NCI-H510A treated with DMSO at 0.1 percent for 48 hours (cell line): ENCODE results near the gene GRK7.
"Not testable (repeated sequence)": the region's sequence is repeated elsewhere in the genome, so short reads cannot be mapped to it uniquely, and the experiment has no call there.

Source experiments
- DNase-seq: peaks from one replicate; lab custom pipeline; 2025; lab: John Stamatoyannopoulos, UW

GRK7 gene

GRCh38 chr3:141762552-141762951, 656 bp upstream of the GRK7 start:
- not testable (repeated sequence) for DNase-seq

GRCh38 chr3:141764045-141764444, 837 bp downstream of the GRK7 start:
- no peak for DNase-seq

GRCh38 chr3:141764465-141764864, 1.3 kb downstream of the GRK7 start:
- DNase-seq, result no peak

- DNase-seq, result no peak
Observed at GRCh38 chr3:141764986-141765385, 1.8 kb downstream of the GRK7 start.

- DNase-seq, result no peak
Observed at GRCh38 chr3:141767066-141767465, 3.9 kb downstream of the GRK7 start.

- DNase-seq, result no peak
Observed at GRCh38 chr3:141769221-141769894, 6.2 kb downstream of the GRK7 start.

GRCh38 chr3:141773676-141774075, 10.5 kb downstream of the GRK7 start:
- DNase-seq, result no peak

- DNase-seq, result no peak
Observed at GRCh38 chr3:141776376-141776775, 13.2 kb downstream of the GRK7 start.

- no peak for DNase-seq
Observed at GRCh38 chr3:141776885-141777284, 13.7 kb downstream of the GRK7 start.

GRCh38 chr3:141777957-141778813, 15.0 kb downstream of the GRK7 start:
- no peak for DNase-seq

- no peak for DNase-seq
Observed at GRCh38 chr3:141779667-141780066, 16.5 kb downstream of the GRK7 start.

- DNase-seq, result no peak
Observed at GRCh38 chr3:141782386-141782932, 19.3 kb downstream of the GRK7 start.

GRCh38 chr3:141783632-141784031, 20.4 kb downstream of the GRK7 start:
- DNase-seq, result no peak

GRCh38 chr3:141784096-141784495, 20.9 kb downstream of the GRK7 start:
- DNase-seq, result no peak

GRCh38 chr3:141784531-141784930, 21.3 kb downstream of the GRK7 start:
- DNase-seq, result no peak

GRCh38 chr3:141788149-141788548, 24.9 kb downstream of the GRK7 start:
- no peak for DNase-seq

GRCh38 chr3:141788750-141789149, 25.5 kb downstream of the GRK7 start:
- DNase-seq, result not testable (repeated sequence)

- DNase-seq, result no peak
Observed at GRCh38 chr3:141789281-141789680, 26.1 kb downstream of the GRK7 start.

- DNase-seq, result no peak
Observed at GRCh38 chr3:141790171-141790570, 27.0 kb downstream of the GRK7 start.

- no peak for DNase-seq
Observed at GRCh38 chr3:141792495-141792894, 29.3 kb downstream of the GRK7 start.

GRCh38 chr3:141793476-141794260, 30.5 kb downstream of the GRK7 start:
- no peak for DNase-seq

GRCh38 chr3:141795276-141795675, 32.1 kb downstream of the GRK7 start:
- DNase-seq, result no peak
